Measurements from ENCODE around the gene SUGCT.
"Not testable (repeated sequence)": the region's sequence is repeated elsewhere in the genome, so short reads cannot be mapped to it uniquely, and the experiment has no call there.

The SUGCT gene

GRCh38 chr7:40141916-40142315, 7.1 kb downstream of the SUGCT start:
- not testable (repeated sequence) for DNase-seq

- DNase-seq: not testable (repeated sequence)
Observed at GRCh38 chr7:40145596-40146130, 10.9 kb downstream of the SUGCT start.

GRCh38 chr7:40147371-40148246, 12.8 kb downstream of the SUGCT start:
- DNase-seq: no peak

GRCh38 chr7:40148247-40148580, 13.4 kb downstream of the SUGCT start:
- DNase-seq: not testable (repeated sequence)

- no peak for DNase-seq
Observed at GRCh38 chr7:40148671-40149070, 13.9 kb downstream of the SUGCT start.

GRCh38 chr7:40151504-40151903, 16.7 kb downstream of the SUGCT start:
- no peak for DNase-seq

- no peak for DNase-seq
Observed at GRCh38 chr7:40156988-40157387, 22.2 kb downstream of the SUGCT start.

- DNase-seq: no peak
Observed at GRCh38 chr7:40162516-40162915, 27.7 kb downstream of the SUGCT start.

- DNase-seq: no peak
Observed at GRCh38 chr7:40165216-40165615, 30.4 kb downstream of the SUGCT start.

GRCh38 chr7:40167291-40167690, 32.5 kb downstream of the SUGCT start:
- no peak for DNase-seq

GRCh38 chr7:40168266-40168665, 33.5 kb downstream of the SUGCT start:
- DNase-seq: not testable (repeated sequence)

GRCh38 chr7:40173121-40173520, 38.3 kb downstream of the SUGCT start:
- not testable (repeated sequence) for DNase-seq

- DNase-seq: not testable (repeated sequence)
Observed at GRCh38 chr7:40175256-40175655, 40.5 kb downstream of the SUGCT start.

GRCh38 chr7:40175725-40176510, 41.1 kb downstream of the SUGCT start:
- no peak for DNase-seq

GRCh38 chr7:40177071-40177470, 42.3 kb downstream of the SUGCT start:
- no peak for DNase-seq

- DNase-seq: no peak
Observed at GRCh38 chr7:40182452-40182851, 47.6 kb downstream of the SUGCT start.

GRCh38 chr7:40186586-40186985, 51.8 kb downstream of the SUGCT start:
- DNase-seq: no peak

- no peak for DNase-seq
Observed at GRCh38 chr7:40192036-40192435, 57.2 kb downstream of the SUGCT start.

- no peak for DNase-seq
Observed at GRCh38 chr7:40194745-40195144, 59.9 kb downstream of the SUGCT start.

- DNase-seq: no peak
Observed at GRCh38 chr7:40197527-40197926, 62.7 kb downstream of the SUGCT start.

GRCh38 chr7:40199076-40199802, 64.4 kb downstream of the SUGCT start:
- no peak for DNase-seq

GRCh38 chr7:40200791-40201190, 66.0 kb downstream of the SUGCT start:
- no peak for DNase-seq

- DNase-seq: no peak
Observed at GRCh38 chr7:40202851-40203250, 68.0 kb downstream of the SUGCT start.

Data from CD4-positive, alpha-beta T cell treated with Interleukin-12 subunit alpha and Interleukin-12 subunit beta, for 1 hour (primary cell).